Measurements from ENCODE around the gene ATP2B2.
A peak's percentile ranks its signal among the peaks of the same experiment; 100 is the strongest.

The ATP2B2 gene

GRCh38 chr3:10471054-10471688, 34.2 kb downstream of the ATP2B2 start:
- no peak for DNase-seq

GRCh38 chr3:10470120-10471053, 35.0 kb downstream of the ATP2B2 start:
- no peak for DNase-seq

GRCh38 chr3:10469441-10470119, 35.8 kb downstream of the ATP2B2 start:
- DNase-seq: no peak

- DNase-seq: no peak
These were observed 36.6 kb downstream of the ATP2B2 start for GRCh38 chr3:10468613-10469354.

GRCh38 chr3:10467904-10468612, 37.3 kb downstream of the ATP2B2 start:
- no peak for DNase-seq

GRCh38 chr3:10467204-10467603, 38.2 kb downstream of the ATP2B2 start:
- DNase-seq: no peak

GRCh38 chr3:10466186-10466585, 39.2 kb downstream of the ATP2B2 start:
- no peak for DNase-seq

- DNase-seq: peak in 10 of 58 donors; percentile 6 to 61 (median 18)
These were observed 40.2 kb downstream of the ATP2B2 start for GRCh38 chr3:10465161-10465560.

- peak in 38 of 58 donors; percentile 9 to 78 (median 40) for DNase-seq
These were observed 41.6 kb downstream of the ATP2B2 start for GRCh38 chr3:10463533-10464434.

GRCh38 chr3:10462641-10463532, 42.5 kb downstream of the ATP2B2 start:
- no peak for DNase-seq

- DNase-seq: no peak
These were observed 44.3 kb downstream of the ATP2B2 start for GRCh38 chr3:10460951-10461545.

GRCh38 chr3:10459954-10460754, 45.2 kb downstream of the ATP2B2 start:
- no peak for DNase-seq

- no peak for DNase-seq
These were observed 47.8 kb downstream of the ATP2B2 start for GRCh38 chr3:10457560-10457959.

- no peak for DNase-seq
These were observed 48.4 kb downstream of the ATP2B2 start for GRCh38 chr3:10456981-10457380.

GRCh38 chr3:10455545-10455914, 49.9 kb downstream of the ATP2B2 start:
- no peak for DNase-seq

- DNase-seq: no peak
These were observed 50.4 kb downstream of the ATP2B2 start for GRCh38 chr3:10454907-10455544.

All from anterior cingulate cortex (tissue), 58 donors.